Rectal smooth muscle tissue (tissue), 1 donor: ENCODE results near the gene ZNF783.

Experiments used
- H3K27ac ChIP-seq: one replicate; pipeline ENCODE4 v1.7.0; 2013; ENCODE audit warnings: low read depth, low read length, inconsistent platforms
- H3K27me3 ChIP-seq: one replicate; pipeline ENCODE4 v1.7.0; 2013; ENCODE audit warnings: low read length; ENCODE audit not compliant: control insufficient read depth, insufficient read depth
- H3K36me3 ChIP-seq: one replicate; pipeline ENCODE4 v1.7.0; 2013; ENCODE audit warnings: low read length; ENCODE audit not compliant: control insufficient read depth, insufficient read depth
- H3K4me1 ChIP-seq: one replicate; pipeline ENCODE4 v1.7.0; 2013; ENCODE audit warnings: low read length; ENCODE audit not compliant: control insufficient read depth, insufficient read depth
- H3K4me3 ChIP-seq: one replicate; pipeline ENCODE4 v1.7.0; 2013; ENCODE audit warnings: low read length
- H3K9ac ChIP-seq: one replicate; pipeline ENCODE4 v1.7.0; 2013; ENCODE audit warnings: low read length

Gene ZNF783

GRCh38 chr7:149333321-149333717 lies 71.3 kb downstream of the ZNF783 start:
- Histone ChIP-seq H3K36me3 (no peaks in the 10 kb centered on the region), H3K9ac (no peak overlapping the region), H3K4me1 (no peaks in the 10 kb centered on the region), H3K27me3 (no peaks in the 10 kb centered on the region), H3K27ac (no peak overlapping the region), H3K4me3 (no peak overlapping the region)

DNA sequence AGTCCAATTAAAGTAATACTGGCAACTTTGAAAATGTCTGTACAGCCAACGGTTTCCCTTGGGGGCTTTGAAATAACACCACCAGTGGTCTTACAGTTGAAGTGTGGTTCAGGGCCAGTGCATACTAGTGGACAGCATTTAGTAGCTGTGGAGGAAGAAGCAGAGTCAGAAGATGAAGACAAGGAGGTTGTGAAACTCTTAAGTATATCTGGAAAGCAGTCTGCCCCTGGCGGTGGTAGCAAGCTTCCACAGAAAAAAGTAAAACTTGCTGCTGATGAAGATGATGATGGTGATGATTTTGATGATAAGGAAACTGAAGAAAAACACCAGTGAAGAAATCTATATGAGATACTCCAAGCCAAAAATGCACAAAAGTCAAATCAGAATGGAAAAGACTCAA lies 72.2 kb downstream of the ZNF783 start:
- Histone ChIP-seq H3K27ac (no peak overlapping the region), H3K4me3 (no peak overlapping the region), H3K27me3 (no peaks in the 10 kb centered on the region), H3K4me1 (no peaks in the 10 kb centered on the region), H3K9ac (no peak overlapping the region), H3K36me3 (no peaks in the 10 kb centered on the region)
